NCI-H2227 (cell line): ENCODE measurements around the gene CEP192.
"Not testable (repeated sequence)": the region's sequence is repeated elsewhere in the genome, so short reads cannot be mapped to it uniquely, and the experiment has no call there.

ENCODE experiments used
- DNase-seq: peaks from one replicate; lab custom pipeline; 2025; ENCODE audit not compliant: unreplicated experiment; lab: John Stamatoyannopoulos, UW

CEP192 gene

GRCh38 chr18:13096719-13097118, 105.6 kb downstream of the CEP192 start:
- DNase-seq = no peak

GRCh38 chr18:13098104-13098503, 106.9 kb downstream of the CEP192 start:
- DNase-seq = not testable (repeated sequence)

- no peak for DNase-seq
Observed at GRCh38 chr18:13099113-13099512, 108.0 kb downstream of the CEP192 start.

GRCh38 chr18:13100942-13101658, 109.9 kb downstream of the CEP192 start:
- DNase-seq = no peak

GRCh38 chr18:13101659-13102197, 110.6 kb downstream of the CEP192 start:
- no peak for DNase-seq

- DNase-seq = peak; percentile 10
Observed at GRCh38 chr18:13103366-13103765, 112.2 kb downstream of the CEP192 start.

- DNase-seq = no peak
Observed at GRCh38 chr18:13105059-13105458, 113.9 kb downstream of the CEP192 start.

- no peak for DNase-seq
Observed at GRCh38 chr18:13107074-13107473, 115.9 kb downstream of the CEP192 start.

GRCh38 chr18:13108330-13108729, 117.2 kb downstream of the CEP192 start:
- DNase-seq = no peak

GRCh38 chr18:13110559-13110958, 119.4 kb downstream of the CEP192 start:
- no peak for DNase-seq

GRCh38 chr18:13112982-13113381, 121.8 kb downstream of the CEP192 start:
- DNase-seq = peak; percentile 86

GRCh38 chr18:13120255-13120654, 129.1 kb downstream of the CEP192 start:
- no peak for DNase-seq

GRCh38 chr18:13120983-13121441, 129.8 kb downstream of the CEP192 start:
- DNase-seq = no peak

GRCh38 chr18:13124411-13124810, 133.2 kb downstream of the CEP192 start:
- no peak for DNase-seq

GRCh38 chr18:13125191-13125590, 134.0 kb downstream of the CEP192 start:
- DNase-seq = peak; percentile 10

GRCh38 chr18:13126966-13127598, 135.9 kb downstream of the CEP192 start:
- DNase-seq = no peak

GRCh38 chr18:13131283-13131682, 140.1 kb downstream of the CEP192 start:
- DNase-seq = no peak

- no peak for DNase-seq
Observed at GRCh38 chr18:13134551-13135401, 143.6 kb downstream of the CEP192 start.

GRCh38 chr18:13136056-13136903, 145.1 kb downstream of the CEP192 start:
- peak; percentile 50 for DNase-seq

GRCh38 chr18:13136904-13137669, 145.9 kb downstream of the CEP192 start:
- peak; percentile 44 for DNase-seq
